HG02970 (cell line): ENCODE measurements around the gene EIF3D.

Experiments used
- ATAC-seq: cut with Tn5 transposase; IDR thresholded peaks from one replicate; pipeline ENCODE4 v1.9.1; 2021; ENCODE audit warnings: mild to moderate bottlenecking, moderate library complexity, moderate number of reproducible peaks; ENCODE audit not compliant: unreplicated experiment, low FRiP score

EIF3D gene

DNA sequence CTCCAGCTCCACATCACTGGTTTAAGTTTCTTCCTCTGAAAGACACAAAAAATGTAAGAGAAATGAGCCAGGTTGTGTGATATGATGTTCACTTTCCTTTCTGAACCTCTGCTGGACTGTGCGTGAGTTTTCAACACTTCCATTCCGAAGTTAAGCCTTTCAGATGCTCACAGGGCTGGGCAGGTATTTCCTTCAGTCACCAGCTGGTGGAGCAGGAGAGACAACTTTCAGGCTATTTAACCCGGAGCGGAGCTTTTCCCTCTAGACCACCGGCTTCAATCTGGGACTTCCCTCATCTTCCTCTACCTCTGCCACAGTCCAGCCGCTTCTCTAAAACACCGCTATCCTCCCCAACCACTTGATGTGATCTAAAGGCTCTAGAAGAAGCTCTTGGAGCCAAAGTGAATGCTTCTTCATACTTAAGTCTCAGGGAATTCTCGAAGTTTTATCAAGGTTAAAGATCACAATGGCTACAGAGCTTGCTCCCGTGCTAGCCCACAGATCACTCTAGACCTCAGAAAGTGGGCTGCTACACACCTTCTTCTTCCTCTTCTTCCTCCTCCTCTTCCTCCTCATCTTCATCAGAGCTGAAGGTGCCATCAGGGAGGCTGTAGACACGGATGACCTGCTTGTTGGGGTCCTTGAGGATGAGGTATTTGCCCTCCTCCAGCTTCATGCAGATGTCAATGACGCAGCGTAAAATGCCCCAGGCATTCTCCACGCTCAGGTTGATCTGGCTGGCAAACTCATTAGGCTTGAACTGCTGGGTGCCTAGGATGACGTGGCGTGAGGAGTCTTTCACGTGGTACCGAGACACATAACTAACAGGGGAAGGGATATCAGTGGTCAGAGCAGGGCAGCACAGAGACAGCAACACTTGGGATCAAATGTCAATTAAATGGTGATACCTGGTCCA, 17.7 kb downstream of the EIF3D start:
- ATAC-seq: no peak

GRCh38 chr22:36510384-36510783, 18.6 kb downstream of the EIF3D start:
- no peak for ATAC-seq

DNA sequence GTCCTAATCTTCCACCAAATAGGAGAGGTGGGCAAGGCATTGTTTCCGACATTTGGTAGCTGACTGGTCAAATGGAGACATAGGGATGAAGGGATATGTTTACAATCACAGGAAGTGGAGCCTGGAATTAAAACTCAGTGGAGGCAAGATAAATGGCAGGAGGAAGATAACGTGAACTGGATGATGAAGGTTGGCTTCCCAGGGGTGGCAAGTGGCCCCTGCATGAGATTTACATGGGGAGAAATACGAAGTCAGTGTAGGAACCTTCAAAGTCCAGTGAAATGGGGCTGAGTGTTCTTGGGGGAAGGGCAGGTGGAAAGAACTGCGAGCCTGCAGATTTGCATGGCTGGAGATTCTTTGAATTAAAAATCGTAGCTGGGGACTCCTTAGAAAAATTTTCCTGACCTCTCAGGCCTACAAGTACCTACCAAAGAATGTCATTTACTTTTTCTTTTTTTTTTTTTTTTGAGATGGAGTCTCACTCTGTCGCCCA, 21.4 kb downstream of the EIF3D start:
- ATAC-seq: no peak

DNA sequence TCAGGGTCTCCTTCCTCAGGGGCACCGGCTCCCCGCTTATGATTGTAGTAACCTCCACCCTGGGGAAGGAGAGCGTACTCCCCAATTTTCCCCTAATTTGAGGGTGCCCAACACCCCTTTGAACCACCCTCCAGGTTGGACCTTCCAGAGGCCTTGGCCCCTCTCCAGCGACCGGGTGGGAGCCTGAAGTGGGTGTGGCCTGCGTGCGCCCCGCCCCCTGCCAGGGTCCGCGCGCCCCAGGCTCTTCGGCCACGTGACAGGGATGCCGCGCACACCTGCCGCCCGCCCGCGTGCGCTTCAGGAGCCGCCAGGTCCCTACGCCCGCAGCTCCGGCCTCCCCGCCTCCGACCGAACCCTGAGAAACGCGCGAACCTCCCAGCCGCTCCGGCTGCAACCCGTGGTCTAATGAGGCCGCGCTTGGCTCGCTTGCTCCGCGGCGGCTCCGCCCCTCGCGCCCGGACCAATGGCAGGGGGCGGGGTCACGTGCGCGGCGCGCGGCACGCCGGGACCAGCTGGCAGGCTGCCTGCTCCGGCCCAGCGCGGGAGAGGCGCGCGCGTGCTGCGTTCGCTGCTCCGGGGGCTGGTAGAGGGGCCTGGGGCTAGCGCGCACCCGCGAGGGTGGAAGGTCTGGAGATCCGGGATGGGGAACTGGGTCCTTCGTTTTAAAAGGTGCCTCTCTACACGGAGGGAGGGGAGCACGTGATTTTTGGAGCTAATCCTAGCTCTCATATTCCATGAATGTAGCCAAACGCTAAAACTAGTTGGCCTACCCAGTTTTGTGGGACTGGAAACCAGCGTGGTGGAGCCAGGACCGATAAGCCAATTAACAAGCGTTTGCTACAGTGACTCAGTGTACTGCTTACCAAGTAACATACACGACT, 22.1 kb downstream of the EIF3D start, which contains the start of gene FOXRED2:
TSS of gene FOXRED2 (minus strand) at position 404 of the 881 bp plus-strand sequence. CDS start 618 bp downstream, outside the sequence.
- peak; percentile 87 for ATAC-seq

DNA sequence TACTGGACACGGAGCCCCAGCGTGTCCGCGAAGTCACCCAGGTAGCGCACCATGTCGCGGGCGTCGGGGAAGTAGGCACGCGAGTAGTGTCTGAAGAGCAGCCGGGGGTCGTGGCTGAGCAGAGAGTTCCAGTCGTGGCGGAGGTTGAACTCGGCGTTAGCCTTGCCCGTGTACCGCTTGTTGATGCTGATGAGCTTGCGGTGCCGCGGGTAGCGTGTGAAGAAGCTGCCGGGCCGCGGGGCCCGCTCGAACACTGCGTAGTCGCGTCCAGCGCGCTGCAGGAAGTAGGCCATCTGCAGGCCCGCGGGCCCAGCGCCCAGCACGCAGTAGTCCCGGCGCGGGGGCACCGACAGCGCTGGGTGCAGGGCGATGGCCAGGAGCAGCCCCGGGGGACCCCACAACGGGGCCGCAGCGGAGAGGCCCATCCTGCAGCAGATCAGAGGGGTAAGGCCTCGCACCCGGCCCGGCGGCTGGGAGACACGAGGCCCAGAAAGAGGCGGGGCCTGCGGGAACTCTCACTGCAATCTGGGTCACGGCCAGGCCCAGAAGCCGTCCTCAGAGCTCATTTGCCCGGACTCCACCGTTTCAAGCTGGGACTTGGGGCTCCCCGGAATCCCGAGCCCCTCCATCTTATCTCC, 22.8 kb downstream of the EIF3D start:
- no peak for ATAC-seq

- no peak for ATAC-seq
These were observed 30.9 kb downstream of the EIF3D start for GRCh38 chr22:36497910-36498665.

DNA sequence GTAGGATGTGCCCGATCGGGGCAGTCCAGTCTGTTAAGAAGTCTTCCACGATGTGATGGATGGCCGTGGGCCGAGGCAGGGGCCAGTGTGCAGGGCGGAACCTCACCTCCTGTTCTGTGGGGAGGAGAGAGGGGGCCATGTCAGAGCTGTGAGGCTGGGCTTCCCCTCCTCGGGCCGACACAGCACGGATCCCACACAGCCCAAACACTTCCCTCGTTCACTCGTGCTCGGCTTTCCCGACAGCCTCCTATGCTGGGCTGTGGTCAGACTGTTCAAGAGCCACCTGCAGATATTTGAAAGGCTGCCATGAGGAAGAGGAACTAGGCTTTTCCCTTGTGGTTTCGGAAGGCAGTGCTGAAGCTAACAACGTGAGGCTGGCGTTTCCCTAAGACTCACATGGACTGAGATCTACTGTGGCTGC, 35.3 kb downstream of the EIF3D start:
- peak; percentile 50 for ATAC-seq

GRCh38 chr22:36492109-36492508, 36.9 kb downstream of the EIF3D start:
- ATAC-seq: no peak

DNA sequence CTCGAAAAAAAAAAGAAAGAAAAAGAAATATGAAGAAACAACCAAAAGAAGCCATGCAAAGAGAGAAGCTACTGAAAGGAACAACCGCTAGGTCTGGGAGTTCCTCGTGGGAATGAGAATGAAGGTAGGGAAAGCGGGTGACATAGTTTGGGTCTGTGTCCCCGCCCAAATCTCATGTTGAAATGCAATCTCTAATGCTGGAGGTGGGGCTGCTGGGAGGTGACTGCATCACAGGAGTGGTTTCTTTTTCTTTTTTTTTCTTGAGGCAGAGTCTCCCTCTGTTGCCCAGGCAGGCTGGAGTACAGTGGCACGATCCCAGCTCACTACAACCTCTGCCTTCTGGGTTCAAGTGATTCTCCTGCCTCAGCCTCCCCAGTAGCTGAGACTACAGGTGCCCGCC, 37.8 kb downstream of the EIF3D start:
- ATAC-seq: no peak

- ATAC-seq: no peak
These were observed 42.2 kb downstream of the EIF3D start for GRCh38 chr22:36486619-36487384.

DNA sequence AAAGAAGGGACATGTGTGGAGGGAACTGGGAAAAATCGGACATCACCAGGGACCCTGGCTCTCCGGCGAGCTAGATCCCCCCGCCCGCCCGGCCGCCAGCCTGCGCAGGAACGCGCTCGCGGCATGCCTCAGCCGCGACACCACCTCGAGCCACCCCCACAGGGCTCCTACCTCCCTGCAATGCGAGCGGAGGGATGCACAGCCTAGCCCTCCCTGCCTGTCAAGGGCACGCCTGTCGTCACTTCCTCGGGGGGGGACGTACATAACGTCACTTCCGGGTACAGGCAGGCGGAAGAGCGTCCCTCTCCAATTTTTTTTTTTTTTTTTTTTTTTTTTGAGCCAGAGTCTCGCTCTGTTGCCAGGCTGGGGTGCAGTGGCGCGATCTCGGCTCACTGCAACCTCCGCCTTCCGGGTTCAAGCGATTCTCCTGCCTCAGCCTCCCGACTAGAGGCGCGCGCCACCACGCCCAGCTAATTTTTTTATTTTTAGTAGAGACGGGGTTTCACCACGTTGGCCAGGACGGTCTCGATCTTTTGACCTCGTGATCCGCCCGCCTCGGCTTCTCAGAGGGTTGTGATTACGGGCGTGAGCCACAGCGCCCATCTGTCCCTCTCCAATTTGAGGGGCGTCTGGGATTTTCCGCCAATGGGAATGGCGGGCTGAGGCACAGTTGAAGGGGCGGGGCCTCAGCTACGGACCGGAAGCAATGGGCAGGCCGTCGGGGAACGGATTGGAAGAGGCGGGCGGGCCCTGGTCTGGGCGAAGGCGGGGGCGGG, 47.4 kb downstream of the EIF3D start, which contains the start of gene TXN2:
TSS of gene TXN2 (minus strand) at position 248 of the 776 bp plus-strand sequence. CDS start 803 bp downstream, outside the sequence.
- ATAC-seq: peak; percentile 85

DNA sequence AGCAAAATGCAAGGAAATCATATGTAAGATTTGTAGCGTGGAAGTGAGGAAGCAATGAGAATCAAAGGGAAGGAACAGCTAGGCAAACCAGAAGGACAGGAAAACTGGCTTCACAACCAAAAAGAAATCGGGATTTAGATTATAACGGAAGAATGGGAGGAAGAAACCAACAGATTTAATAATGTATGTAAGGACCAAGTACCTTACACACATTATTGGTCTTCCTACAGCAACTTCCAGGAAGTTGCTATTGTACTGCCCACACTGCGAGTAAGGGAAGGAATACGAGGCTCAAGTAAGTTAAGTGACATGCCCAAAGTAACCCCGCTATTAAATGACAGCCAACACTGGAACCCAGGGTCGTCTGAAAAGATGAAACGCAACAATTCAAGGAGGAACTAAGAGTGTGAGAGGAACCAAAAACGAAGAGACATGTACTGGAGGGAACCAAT, 48.0 kb downstream of the EIF3D start:
- no peak for ATAC-seq

DNA sequence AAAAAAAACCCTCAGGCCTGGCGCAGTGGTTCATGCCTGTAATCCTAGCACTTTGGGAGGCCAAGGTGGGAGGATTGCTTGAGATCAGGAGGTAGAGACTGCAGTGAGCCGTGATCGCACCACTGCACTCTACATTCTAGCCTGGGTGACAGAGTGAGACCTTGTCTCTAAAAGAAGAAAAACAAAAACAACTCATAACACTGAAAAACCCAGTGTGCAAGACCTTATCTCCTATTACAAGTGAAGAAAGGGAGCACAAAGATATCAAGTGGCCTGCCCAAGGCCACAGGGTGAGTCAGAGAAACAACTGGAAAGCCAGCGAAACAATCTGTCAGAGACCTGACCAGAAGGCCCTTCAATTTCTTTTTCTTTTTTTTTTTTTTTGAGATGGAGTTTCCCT, 50.0 kb downstream of the EIF3D start:
- ATAC-seq: no peak

DNA sequence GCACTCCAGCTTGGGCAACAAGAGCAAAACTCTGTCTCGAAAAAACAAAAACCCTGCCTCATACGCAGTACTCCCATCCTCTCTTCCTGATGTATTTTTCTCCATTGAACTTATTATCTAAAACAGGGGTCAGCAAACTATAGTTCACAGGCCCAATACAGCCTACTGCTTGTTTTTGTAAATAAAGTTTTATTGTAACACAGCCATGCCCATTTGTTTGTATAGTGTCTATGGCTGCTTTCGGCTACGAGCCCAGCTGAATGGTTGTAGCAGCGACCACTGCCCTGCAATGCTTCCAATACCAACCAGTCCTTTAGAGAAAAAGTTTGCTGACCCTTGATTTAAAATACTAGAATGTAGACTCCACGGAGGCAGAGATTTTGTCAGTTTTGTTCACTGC, 53.6 kb downstream of the EIF3D start:
- no peak for ATAC-seq

- no peak for ATAC-seq
These were observed 56.3 kb downstream of the EIF3D start for GRCh38 chr22:36472689-36473088.

DNA sequence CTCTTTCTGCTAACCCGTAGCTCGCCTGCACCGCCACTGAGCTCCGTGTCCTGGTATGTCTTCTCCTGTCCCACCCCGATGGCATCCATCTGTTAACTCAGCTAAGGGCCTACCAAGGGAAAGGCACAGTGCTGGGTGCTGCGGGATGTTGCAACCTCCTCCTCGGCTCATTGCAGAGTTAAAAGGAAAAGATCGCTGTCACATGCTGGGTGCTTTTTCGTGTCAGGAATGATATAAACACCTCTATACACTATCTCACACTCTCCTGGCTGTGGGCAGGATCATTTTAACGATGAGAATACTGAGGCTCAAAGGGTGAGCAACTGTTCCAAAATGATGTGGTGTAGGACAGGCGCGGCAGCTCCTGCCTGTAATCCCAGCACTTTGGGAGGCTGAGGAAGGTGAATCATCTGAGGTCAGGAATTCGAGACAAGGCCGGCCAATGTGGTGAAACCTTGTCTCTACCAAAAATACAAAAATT, 57.6 kb downstream of the EIF3D start:
- ATAC-seq: no peak

- ATAC-seq: no peak
These were observed 58.0 kb downstream of the EIF3D start for GRCh38 chr22:36470994-36471331.
